PC-3 (cell line): Measurements from ENCODE around the gene TUFM. TPM values are rescaled to one million over a fixed set of nuclear protein-coding genes. Genes with fewer than 3 reads are reported as not detected.

Experiments
- ATAC-seq: fragments of 200-7000 bp; cut with Tn5 transposase; 2 replicates; pipeline ENCODE4 v1.9.1; 2020; ENCODE audit warnings: mild to moderate bottlenecking, moderate library complexity
- BruUV-seq: library from RNA; stranded (reverse); fragments of 400-500 nt; replicated peaks from 2 replicates; lab custom pipeline; 2021; lab: Mats Ljungman, UMichigan
- CTCF ChIA-PET: fragments of 300-600 bp; sonication (Branson Sonifier 250); formaldehyde crosslinking; loops from one replicate; lab custom pipeline; 2022; ENCODE audit warnings: antibody characterized with exemption; lab: Charles Lee
- POLR2A ChIA-PET: fragments of 300-600 bp; sonication (Branson Sonifier 250); formaldehyde crosslinking; loops from one replicate; lab custom pipeline; 2022; ENCODE audit warnings: antibody characterized with exemption; ENCODE audit not compliant: unreplicated experiment; lab: Charles Lee
- DNase-seq: peaks from one replicate; pipeline ENCODE4 v3.0.0-alpha.2; 2015
- H2AFZ ChIP-seq: fragments of 300-600 bp; sonication (generic); 2 replicates; pipeline ENCODE4 v1.6.0; 2016; ENCODE audit warnings: antibody characterized with exemption, low read length
- H3F3A ChIP-seq: fragments of 300-600 bp; sonication (generic); one replicate; pipeline ENCODE4 v1.6.0; 2017; ENCODE audit warnings: antibody characterized with exemption, low read length, control low read depth, mild to moderate bottlenecking; ENCODE audit not compliant: unreplicated experiment
- H3K27ac ChIP-seq: fragments of 300-600 bp; sonication (generic); 2 replicates; pipeline ENCODE4 v1.5.1; 2016; ENCODE audit warnings: mild to moderate bottlenecking, low read length
- H3K27me3 ChIP-seq: fragments of 300-600 bp; sonication (generic); 2 replicates; pipeline ENCODE4 v1.6.1; 2016; ENCODE audit warnings: low read length, mixed read lengths
- H3K36me3 ChIP-seq: fragments of 300-600 bp; sonication (generic); 2 replicates; pipeline ENCODE4 v1.6.1; 2016; ENCODE audit warnings: low read depth, mixed run types, low read length, mixed read lengths
- H3K4me1 ChIP-seq: fragments of 300-600 bp; sonication (generic); 2 replicates; pipeline ENCODE4 v1.5.1; 2016; ENCODE audit warnings: low read length; ENCODE audit not compliant: insufficient read depth
- H3K4me2 ChIP-seq: fragments of 300-600 bp; sonication (generic); 2 replicates; pipeline ENCODE4 v1.6.0; 2016; ENCODE audit warnings: low read length
- H3K4me3 ChIP-seq: fragments of 300-600 bp; sonication (generic); 2 replicates; pipeline ENCODE4 v1.5.1; 2016; ENCODE audit warnings: mild to moderate bottlenecking, low read length, mixed read lengths
- H3K79me2 ChIP-seq: fragments of 300-600 bp; sonication (generic); 2 replicates; pipeline ENCODE4 v1.6.1; 2017; ENCODE audit warnings: low read length, mixed read lengths
- H3K9ac ChIP-seq: fragments of 300-600 bp; sonication (generic); 2 replicates; pipeline ENCODE4 v1.6.0; 2016; ENCODE audit warnings: mild to moderate bottlenecking, low read length
- H3K9me2 ChIP-seq: fragments of 300-600 bp; sonication (generic); replicated peaks from 2 replicates; pipeline ENCODE4 v1.6.1; 2016; ENCODE audit warnings: mixed run types, low read length, mixed read lengths
- H3K9me3 ChIP-seq: fragments of 300-600 bp; sonication (generic); 2 replicates; pipeline ENCODE4 v1.6.1; 2016; ENCODE audit warnings: low read length, mixed read lengths
- H4K20me1 ChIP-seq: fragments of 300-600 bp; sonication (generic); 2 replicates; pipeline ENCODE4 v1.6.1; 2016; ENCODE audit warnings: low read length, mixed read lengths
- EZH2 ChIP-seq: fragments of 300-600 bp; sonication (generic); IDR thresholded peaks from one replicate; pipeline ENCODE4 v1.6.1; 2017; ENCODE audit warnings: antibody characterized with exemption, mild to moderate bottlenecking, low read length; ENCODE audit not compliant: unreplicated experiment
- EZH2phosphoT487 ChIP-seq: fragments of 300-600 bp; sonication (generic); IDR thresholded peaks from 2 replicates; pipeline ENCODE4 v1.6.1; 2018; ENCODE audit warnings: mild to moderate bottlenecking, antibody characterized with exemption, low read length, borderline replicate concordance
- intact Hi-C: fragments of 100-400 bp; cut with micrococcal nuclease; formaldehyde crosslinking; loops from 2 replicates; pipeline ENCODE4 v1.9.0; 2023
- total RNA-seq: library from RNA; depleted of rRNA; stranded (reverse); fragments of >200 nt; gene quantifications from 2 replicates; pipeline ENCODE4 v1.2.3, GENCODE V29; 2014
- TF ChIP-seq, protein P1 (sequence below): fragments of 300-600 bp; sonication (generic); conservative IDR thresholded peaks from 2 replicates; pipeline ENCODE4 v1.5.1; 2017; ENCODE audit warnings: antibody characterized with exemption, low read depth, mild to moderate bottlenecking, low read length

The TUFM gene
- total RNA-seq, 1 experiment from 2014 or later = 185 TPM

DNA sequence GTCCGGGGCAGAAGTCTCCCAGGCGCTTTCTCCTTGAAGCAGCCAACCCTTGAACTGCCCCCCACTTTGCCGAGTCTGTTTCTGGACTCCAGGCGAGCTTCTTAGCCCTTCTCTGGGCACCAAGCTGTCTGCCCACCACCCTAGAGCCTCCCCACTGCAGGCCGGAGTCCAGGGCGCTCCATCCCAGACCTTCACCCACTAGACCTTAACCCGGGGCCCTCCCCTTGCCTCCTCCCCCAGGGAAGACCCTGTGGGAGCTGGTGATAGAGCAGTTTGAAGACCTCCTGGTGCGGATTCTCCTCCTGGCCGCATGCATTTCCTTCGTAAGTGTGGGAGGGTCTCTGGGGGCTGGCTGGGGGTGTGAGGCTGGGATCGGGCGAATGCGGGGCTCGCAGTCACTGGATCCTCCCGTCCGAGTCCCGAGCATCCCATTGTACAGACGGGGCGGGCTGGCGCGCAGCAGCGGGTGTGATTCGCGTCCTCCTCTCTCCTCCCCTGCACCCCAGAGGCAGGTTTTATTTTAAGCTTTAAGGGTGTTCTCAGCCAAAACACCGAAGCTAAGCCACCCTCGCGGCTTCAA lies 33.2 kb upstream of the TUFM start:
- H3K79me2 ChIP-seq = no peaks in the 10 kb centered on the region
- intact Hi-C loops = no loop called here
- TSS peak; percentile 35 for BruUV-seq
- POLR2A ChIA-PET = no interaction called here
- peak overlapping the region; percentile 100 for H3K4me2 ChIP-seq
- ATAC-seq (peak; percentile 72), DNase-seq (no peak)
- no peaks in the 10 kb centered on the region for H3K9me3 ChIP-seq
- CTCF ChIA-PET = no interaction called here
- no peaks in the 10 kb centered on the region for H3K9me2 ChIP-seq
- H3K9ac ChIP-seq = peak overlapping the region; percentile 73
- TF ChIP-seq, protein P1, sequence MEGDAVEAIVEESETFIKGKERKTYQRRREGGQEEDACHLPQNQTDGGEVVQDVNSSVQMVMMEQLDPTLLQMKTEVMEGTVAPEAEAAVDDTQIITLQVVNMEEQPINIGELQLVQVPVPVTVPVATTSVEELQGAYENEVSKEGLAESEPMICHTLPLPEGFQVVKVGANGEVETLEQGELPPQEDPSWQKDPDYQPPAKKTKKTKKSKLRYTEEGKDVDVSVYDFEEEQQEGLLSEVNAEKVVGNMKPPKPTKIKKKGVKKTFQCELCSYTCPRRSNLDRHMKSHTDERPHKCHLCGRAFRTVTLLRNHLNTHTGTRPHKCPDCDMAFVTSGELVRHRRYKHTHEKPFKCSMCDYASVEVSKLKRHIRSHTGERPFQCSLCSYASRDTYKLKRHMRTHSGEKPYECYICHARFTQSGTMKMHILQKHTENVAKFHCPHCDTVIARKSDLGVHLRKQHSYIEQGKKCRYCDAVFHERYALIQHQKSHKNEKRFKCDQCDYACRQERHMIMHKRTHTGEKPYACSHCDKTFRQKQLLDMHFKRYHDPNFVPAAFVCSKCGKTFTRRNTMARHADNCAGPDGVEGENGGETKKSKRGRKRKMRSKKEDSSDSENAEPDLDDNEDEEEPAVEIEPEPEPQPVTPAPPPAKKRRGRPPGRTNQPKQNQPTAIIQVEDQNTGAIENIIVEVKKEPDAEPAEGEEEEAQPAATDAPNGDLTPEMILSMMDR = no peak
- no peak for TF ChIP-seq EZH2
- TF ChIP-seq EZH2phosphoT487 = no peak
- H3F3A ChIP-seq = no peaks in the 10 kb centered on the region
- no peaks in the 10 kb centered on the region for H4K20me1 ChIP-seq
- no peak overlapping the region for H3K27ac ChIP-seq
- H2AFZ ChIP-seq = peak overlapping the region; percentile 93
- H3K27me3 ChIP-seq = no peaks in the 10 kb centered on the region
- peaks cover 8% of the 10 kb centered on the region; the same call in 1 of the 2 replicates for H3K4me1 ChIP-seq
- H3K36me3 ChIP-seq = no peaks in the 10 kb centered on the region; the same call in 1 of the 2 replicates
- peak overlapping the region; percentile 84 for H3K4me3 ChIP-seq

DNA sequence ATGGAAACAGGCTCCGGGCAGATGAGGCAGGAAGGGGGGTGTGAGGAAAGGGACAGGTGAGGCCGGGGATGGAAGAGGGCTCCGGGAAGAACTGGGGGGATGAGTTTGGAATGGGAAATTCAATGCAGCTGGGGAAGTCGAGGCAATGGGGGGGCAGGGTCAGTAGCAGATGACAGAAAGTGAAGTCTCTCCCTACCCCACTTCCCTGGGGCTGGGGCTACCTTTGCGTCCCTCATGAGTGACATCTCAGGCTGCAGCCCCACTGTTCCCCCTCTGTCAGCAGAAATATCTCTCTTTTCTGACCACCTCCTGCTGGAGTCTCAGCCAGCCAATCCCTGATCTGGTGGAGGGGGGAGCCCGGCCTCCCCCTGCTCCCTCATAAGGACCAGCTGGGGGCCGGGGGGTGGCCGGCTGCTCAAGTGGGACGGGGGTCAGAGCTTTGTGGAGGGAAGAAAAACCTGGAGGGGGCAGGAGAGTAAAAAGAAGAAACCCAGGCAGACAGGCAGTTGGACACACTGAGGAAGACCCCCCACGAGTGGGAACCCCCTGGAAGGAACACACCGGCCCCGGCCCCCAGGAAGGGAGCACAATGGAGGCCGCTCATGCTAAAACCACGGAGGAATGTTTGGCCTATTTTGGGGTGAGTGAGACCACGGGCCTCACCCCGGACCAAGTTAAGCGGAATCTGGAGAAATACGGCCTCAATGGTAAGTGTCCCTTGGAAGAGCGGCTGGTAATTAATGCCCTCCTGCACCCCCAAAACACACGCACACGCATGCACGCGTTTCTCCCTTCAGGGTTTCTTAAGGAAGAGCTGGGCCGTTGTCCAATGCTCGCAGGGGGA lies 32.2 kb upstream of the TUFM start, which contains the start of gene ATP2A1:
Gene ATP2A1, plus strand, starts transcription at position 406 of the 844 bp plus-strand sequence. Its CDS starts 184 bp downstream, at position 590.
- no peak within 1 kb of the TSS for H3K27ac ChIP-seq
- CTCF ChIA-PET = no interaction called here
- POLR2A ChIA-PET = no interaction called here

More for the DNA sequence above, 32.2 kb upstream of the TUFM start, which contains the start of gene ATP2A1:
- no peaks in the 10 kb centered on the region for H3K27me3 ChIP-seq
- H3F3A ChIP-seq = no peaks in the 10 kb centered on the region
- peak within 1 kb of the TSS; percentile 84 for H3K4me3 ChIP-seq
- no peak for TF ChIP-seq EZH2phosphoT487
- TF ChIP-seq, protein P1 = no peak
- no peak for TF ChIP-seq EZH2
- peak within 1 kb of the TSS; percentile 73 for H3K9ac ChIP-seq
- H3K4me2 ChIP-seq = peak within 1 kb of the TSS; percentile 100
- DNase-seq = no peak
- no peaks in the 10 kb centered on the region for H4K20me1 ChIP-seq
- no peaks in the 10 kb centered on the region for H3K79me2 ChIP-seq
- H3K36me3 ChIP-seq = no peaks in the 10 kb centered on the region; the same call in 1 of the 2 replicates
- no peaks in the 10 kb centered on the region for H3K9me3 ChIP-seq
- intact Hi-C loops = no loop called here
- peaks cover 8% of the 10 kb centered on the region; the same call in 1 of the 2 replicates for H3K4me1 ChIP-seq
- no peak for ATAC-seq
- no peaks in the 10 kb centered on the region for H3K9me2 ChIP-seq
- BruUV-seq = TSS peak; percentile 14
- peak within 1 kb of the TSS; percentile 93 for H2AFZ ChIP-seq
